HL-60 (cell line): ENCODE measurements around the gene COL13A1.

Source experiments
- DNase-seq, 2 experiments: peaks; one replicate each; pipeline ENCODE4 v3.0.0-alpha.2; 2010 to 2020; ENCODE audit warnings: low read depth in 1 of 2, low spot score in 1 of 2
- H3K27ac ChIP-seq: fragments of 250-450 bp; sonication (Bioruptor Pico); replicated peaks from 2 replicates; pipeline ENCODE4 v1.5.1; 2020; ENCODE audit warnings: mild to moderate bottlenecking, moderate library complexity
- H3K27me3 ChIP-seq: fragments of 250-450 bp; sonication (Bioruptor Pico); 2 replicates; pipeline ENCODE4 v1.5.1; 2021; ENCODE audit warnings: mild to moderate bottlenecking, moderate library complexity; ENCODE audit not compliant: insufficient read depth, poor library complexity, severe bottlenecking
- H3K4me3 ChIP-seq: replicated peaks from 2 replicates; pipeline ENCODE4 v1.5.1; 2011; ENCODE audit warnings: mild to moderate bottlenecking, control low read depth, low read length; ENCODE audit not compliant: insufficient read depth
- CTCF ChIP-seq: IDR thresholded peaks from one replicate; pipeline ENCODE4 v1.5.1; 2011; ENCODE audit warnings: low read length, control low read depth, inconsistent platforms; ENCODE audit not compliant: insufficient read depth
- GABPA ChIP-seq: IDR thresholded peaks from 2 replicates; pipeline ENCODE4 v1.6.1; 2012; ENCODE audit warnings: low read depth
- POLR2AphosphoS5 ChIP-seq: IDR thresholded peaks from 2 replicates; pipeline ENCODE4 v1.6.1; 2012; ENCODE audit warnings: low read depth
- SPI1 ChIP-seq: IDR thresholded peaks from 2 replicates; pipeline ENCODE4 v1.6.1; 2012; ENCODE audit warnings: low read depth, mild to moderate bottlenecking, borderline replicate concordance
- TF ChIP-seq, protein P1 (sequence below): IDR thresholded peaks from 2 replicates; pipeline ENCODE4 v1.6.1; 2012; ENCODE audit warnings: low read depth; ENCODE audit not compliant: insufficient replicate concordance

COL13A1 gene

DNA sequence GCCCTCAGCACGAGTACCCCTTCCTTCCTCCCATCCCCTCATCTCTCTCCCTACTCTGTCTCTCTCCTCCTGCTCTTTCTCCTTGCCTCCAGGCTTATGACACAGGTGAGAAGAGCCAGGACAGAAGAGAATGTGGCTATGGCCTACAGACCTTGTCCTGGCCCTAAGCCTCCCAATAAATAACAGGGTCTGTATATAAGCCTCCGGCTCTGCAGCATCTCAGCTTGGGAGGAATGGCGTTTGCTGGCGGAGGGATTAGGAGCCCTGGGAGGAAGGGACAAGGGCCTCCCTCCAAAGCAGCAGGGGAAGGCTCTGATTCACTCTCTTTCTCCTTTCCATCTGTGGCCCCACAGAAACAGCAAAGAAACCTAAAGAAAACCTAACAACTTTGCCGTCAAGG lies 45.8 kb downstream of the COL13A1 start:
- Histone ChIP-seq H3K27ac (no peak overlapping the region), H3K4me3 (no peak overlapping the region), H3K27me3 (no peaks in the 10 kb centered on the region)
- TF ChIP-seq, protein P1, sequence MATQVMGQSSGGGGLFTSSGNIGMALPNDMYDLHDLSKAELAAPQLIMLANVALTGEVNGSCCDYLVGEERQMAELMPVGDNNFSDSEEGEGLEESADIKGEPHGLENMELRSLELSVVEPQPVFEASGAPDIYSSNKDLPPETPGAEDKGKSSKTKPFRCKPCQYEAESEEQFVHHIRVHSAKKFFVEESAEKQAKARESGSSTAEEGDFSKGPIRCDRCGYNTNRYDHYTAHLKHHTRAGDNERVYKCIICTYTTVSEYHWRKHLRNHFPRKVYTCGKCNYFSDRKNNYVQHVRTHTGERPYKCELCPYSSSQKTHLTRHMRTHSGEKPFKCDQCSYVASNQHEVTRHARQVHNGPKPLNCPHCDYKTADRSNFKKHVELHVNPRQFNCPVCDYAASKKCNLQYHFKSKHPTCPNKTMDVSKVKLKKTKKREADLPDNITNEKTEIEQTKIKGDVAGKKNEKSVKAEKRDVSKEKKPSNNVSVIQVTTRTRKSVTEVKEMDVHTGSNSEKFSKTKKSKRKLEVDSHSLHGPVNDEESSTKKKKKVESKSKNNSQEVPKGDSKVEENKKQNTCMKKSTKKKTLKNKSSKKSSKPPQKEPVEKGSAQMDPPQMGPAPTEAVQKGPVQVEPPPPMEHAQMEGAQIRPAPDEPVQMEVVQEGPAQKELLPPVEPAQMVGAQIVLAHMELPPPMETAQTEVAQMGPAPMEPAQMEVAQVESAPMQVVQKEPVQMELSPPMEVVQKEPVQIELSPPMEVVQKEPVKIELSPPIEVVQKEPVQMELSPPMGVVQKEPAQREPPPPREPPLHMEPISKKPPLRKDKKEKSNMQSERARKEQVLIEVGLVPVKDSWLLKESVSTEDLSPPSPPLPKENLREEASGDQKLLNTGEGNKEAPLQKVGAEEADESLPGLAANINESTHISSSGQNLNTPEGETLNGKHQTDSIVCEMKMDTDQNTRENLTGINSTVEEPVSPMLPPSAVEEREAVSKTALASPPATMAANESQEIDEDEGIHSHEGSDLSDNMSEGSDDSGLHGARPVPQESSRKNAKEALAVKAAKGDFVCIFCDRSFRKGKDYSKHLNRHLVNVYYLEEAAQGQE: no peak
- TF ChIP-seq GABPA: no peak
- no peak for TF ChIP-seq POLR2AphosphoS5
- TF ChIP-seq CTCF: no peak
- no peak for TF ChIP-seq SPI1
- DNase-seq: no peak

DNA sequence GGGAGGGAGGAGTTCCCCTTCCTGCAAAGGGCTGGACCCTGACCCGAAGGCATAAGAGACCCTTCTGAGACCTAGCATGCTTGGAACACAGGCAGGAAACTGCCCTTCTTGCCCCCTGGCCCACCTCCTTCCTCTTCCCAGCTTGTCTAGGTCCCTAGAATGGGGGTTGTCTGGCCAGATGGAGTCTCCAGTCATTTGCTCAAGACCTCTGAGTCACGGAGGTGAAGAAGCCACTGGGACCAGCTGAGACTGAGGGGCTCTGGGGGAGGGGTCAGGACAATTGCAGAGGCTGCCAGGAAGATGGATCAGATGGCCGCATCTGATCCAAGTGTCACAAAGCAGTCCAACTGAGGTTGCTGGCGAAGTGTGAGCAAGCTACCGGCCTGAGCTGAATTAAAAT lies 46.2 kb downstream of the COL13A1 start:
- DNase-seq: no peak
- no peaks in the 10 kb centered on the region for H3K27me3 ChIP-seq
- H3K4me3 ChIP-seq: no peak overlapping the region
- TF ChIP-seq, protein P1: no peak
- TF ChIP-seq GABPA: no peak
- TF ChIP-seq POLR2AphosphoS5: no peak
- no peak for TF ChIP-seq SPI1
- no peak for TF ChIP-seq CTCF
- no peak overlapping the region for H3K27ac ChIP-seq

GRCh38 chr10:69848454-69848853 lies 46.7 kb downstream of the COL13A1 start:
- no peak overlapping the region for H3K4me3 ChIP-seq
- H3K27me3 ChIP-seq: no peaks in the 10 kb centered on the region
- no peak for TF ChIP-seq SPI1
- TF ChIP-seq, protein P1: no peak
- no peak for TF ChIP-seq GABPA
- TF ChIP-seq CTCF: no peak
- no peak for TF ChIP-seq POLR2AphosphoS5
- no peak for DNase-seq
- H3K27ac ChIP-seq: no peak overlapping the region
